Lower lobe of right lung (tissue), 2 donors: Measurements from ENCODE around the gene GNB1. TPM values are rescaled to one million over a fixed set of nuclear protein-coding genes. Genes with fewer than 3 reads are reported as not detected.
A peak's percentile ranks its signal among the peaks of the same experiment; 100 is the strongest.

ENCODE experiments used
- ATAC-seq, 2 donors: fragments of 200-7000 bp; cut with Tn5 transposase; one replicate each; pipeline ENCODE4 v1.9.1; 2020 to 2022; ENCODE audit warnings: mild to moderate bottlenecking in 2 of 2, moderate library complexity in 2 of 2
- DNase-seq: peaks from one replicate; pipeline ENCODE4 v3.0.0-alpha.2; 2020
- H3K27ac ChIP-seq: fragments of 200-600 bp; one replicate; pipeline ENCODE4 v1.8.0; 2022
- H3K27me3 ChIP-seq: fragments of 200-600 bp; one replicate; pipeline ENCODE4 v1.8.0; 2022; ENCODE audit warnings: low read depth
- H3K36me3 ChIP-seq: fragments of 200-600 bp; one replicate; pipeline ENCODE4 v1.8.0; 2022; ENCODE audit warnings: mild to moderate bottlenecking
- H3K4me1 ChIP-seq: fragments of 200-600 bp; one replicate; pipeline ENCODE4 v1.8.0; 2022
- H3K4me3 ChIP-seq: fragments of 200-600 bp; one replicate; pipeline ENCODE4 v1.8.0; 2022; ENCODE audit warnings: mild to moderate bottlenecking
- H3K9me3 ChIP-seq: fragments of 200-600 bp; one replicate; pipeline ENCODE4 v1.8.0; 2022
- CTCF ChIP-seq: fragments of 200-600 bp; IDR thresholded peaks from one replicate; pipeline ENCODE4 v1.8.0; 2022; ENCODE audit warnings: antibody characterized with exemption, mild to moderate bottlenecking
- intact Hi-C: fragments of 100-400 bp; cut with DNase I; formaldehyde crosslinking; loops from one replicate; pipeline ENCODE4 v1.11.0; 2022
- total RNA-seq: library from RNA; stranded (reverse); fragmentation: NEBNext Ultra II Directional; extraction: Animal tissue kit (Norgen Biotek cat#: 25700); gene quantifications from one replicate; pipeline ENCODE4 v1.2.1, GENCODE V29; 2021
- donor health status: DM: no; HTN: yes; CAD: no; lungs with severe emphysema.

The GNB1 gene
- total RNA-seq, 1 donor from 2014 or later = 341 TPM

DNA sequence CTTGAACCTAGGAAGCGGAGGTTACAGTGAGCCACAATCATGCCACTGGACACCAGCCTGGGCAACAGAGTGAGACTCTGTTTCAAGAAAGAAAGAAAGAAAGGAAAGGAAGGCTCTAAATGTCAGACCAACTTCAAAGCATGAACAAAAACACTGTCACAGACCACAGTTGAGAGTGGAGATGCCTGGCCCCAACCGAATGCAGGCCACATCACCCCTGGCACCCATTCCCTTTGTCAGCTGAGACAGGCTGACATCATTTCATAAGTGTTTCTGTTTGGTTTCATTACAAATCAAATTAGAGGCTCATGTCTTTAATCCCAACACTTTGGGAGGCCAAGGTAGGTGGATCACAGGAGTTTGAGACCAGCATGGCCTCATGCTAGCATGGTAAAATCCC lies 84.0 kb downstream of the GNB1 start:
- TF ChIP-seq CTCF = no peak
- Histone ChIP-seq H3K4me3 (no peak overlapping the region), H3K36me3 (peaks cover 87% of the 10 kb centered on the region), H3K27me3 (no peaks in the 10 kb centered on the region), H3K27ac (no peak overlapping the region), H3K9me3 (no peaks in the 10 kb centered on the region), H3K4me1 (no peaks in the 10 kb centered on the region)
- intact Hi-C loops = no loop called here
- DNase-seq = no peak
- no peak for ATAC-seq

DNA sequence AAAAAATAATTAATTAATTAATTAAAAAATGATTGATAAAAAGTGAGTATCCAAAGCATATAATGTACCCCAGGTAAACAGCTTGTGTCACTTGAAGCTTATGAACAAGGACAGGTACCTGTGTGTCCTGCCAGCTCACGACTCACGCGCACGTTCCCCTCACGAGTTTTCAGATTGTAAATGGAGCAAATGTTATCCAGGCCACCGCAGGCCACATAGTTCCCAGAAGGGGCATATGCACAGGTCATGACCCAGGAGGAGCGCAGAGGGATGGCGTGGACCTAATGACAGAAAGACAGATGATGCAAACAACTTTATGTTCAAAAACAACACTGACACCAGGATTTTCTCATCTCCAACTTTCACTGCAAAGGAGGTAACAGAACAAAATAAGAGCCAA lies 86.6 kb downstream of the GNB1 start:
- Histone ChIP-seq H3K27ac (no peak overlapping the region), H3K4me1 (no peaks in the 10 kb centered on the region), H3K4me3 (no peak overlapping the region), H3K27me3 (no peaks in the 10 kb centered on the region), H3K36me3 (peaks cover 88% of the 10 kb centered on the region), H3K9me3 (no peaks in the 10 kb centered on the region)
- ATAC-seq (no peak), DNase-seq (no peak)
- TF ChIP-seq CTCF = no peak
- intact Hi-C loops = no loop called here

GRCh38 chr1:1802871-1803270 lies 88.0 kb downstream of the GNB1 start:
- ATAC-seq (no peak), DNase-seq (no peak)
- H3K27ac ChIP-seq = no peak overlapping the region
- H3K36me3 ChIP-seq = peaks cover 96% of the 10 kb centered on the region
- no peaks in the 10 kb centered on the region for H3K27me3 ChIP-seq
- intact Hi-C loops = no loop called here
- no peaks in the 10 kb centered on the region for H3K9me3 ChIP-seq
- no peaks in the 10 kb centered on the region for H3K4me1 ChIP-seq
- H3K4me3 ChIP-seq = no peak overlapping the region
- no peak for TF ChIP-seq CTCF

- H3K4me1 ChIP-seq = no peaks in the 10 kb centered on the region
- peaks cover 100% of the 10 kb centered on the region for H3K36me3 ChIP-seq
- no peak for DNase-seq
- H3K4me3 ChIP-seq = no peak overlapping the region
- no peak overlapping the region for H3K27ac ChIP-seq
- intact Hi-C loops = no loop called here
- no peak for TF ChIP-seq CTCF
- H3K27me3 ChIP-seq = no peaks in the 10 kb centered on the region
- H3K9me3 ChIP-seq = no peaks in the 10 kb centered on the region
- ATAC-seq = no peak
Measured at GRCh38 chr1:1799716-1800115, 91.2 kb downstream of the GNB1 start.

GRCh38 chr1:1797731-1798341 lies 93.1 kb downstream of the GNB1 start:
- H3K9me3 ChIP-seq = no peaks in the 10 kb centered on the region
- intact Hi-C loops = no loop called here
- peak in 1 of 2 donors; percentile 10 for ATAC-seq
- H3K4me1 ChIP-seq = no peaks in the 10 kb centered on the region
- H3K27ac ChIP-seq = no peak overlapping the region
- no peak overlapping the region for H3K4me3 ChIP-seq
- H3K27me3 ChIP-seq = no peaks in the 10 kb centered on the region
- no peak for TF ChIP-seq CTCF
- peak; percentile 40 for DNase-seq
- H3K36me3 ChIP-seq = peaks cover 99% of the 10 kb centered on the region
